Bronchial epithelial cell (primary cell): ENCODE data around the gene PSMB7. TPM values are rescaled to one million over a fixed set of nuclear protein-coding genes. Genes with fewer than 3 reads are reported as not detected.
"Not testable (repeated sequence)": the region's sequence is repeated elsewhere in the genome, so short reads cannot be mapped to it uniquely, and the experiment has no call there.

Experiments
- DNase-seq: peaks from one replicate; pipeline ENCODE4 v3.0.0-alpha.2; 2010; ENCODE audit warnings: low read depth
- FAIRE-seq: peaks from 2 replicates; lab custom pipeline; 2011; peaks lifted over from hg19 to GRCh38; lab: Jason Lieb, UNC
- H3K27me3 ChIP-seq: 2 replicates; pipeline ENCODE4 v1.5.1; 2011; ENCODE audit warnings: low read length; ENCODE audit not compliant: control insufficient read depth, insufficient read depth
- H3K36me3 ChIP-seq: 2 replicates; pipeline ENCODE4 v1.5.1; 2011; ENCODE audit warnings: low read length; ENCODE audit not compliant: control insufficient read depth, insufficient read depth
- H3K4me3 ChIP-seq: 2 replicates; pipeline ENCODE4 v1.5.1; 2011; ENCODE audit warnings: mild to moderate bottlenecking, low read depth, low read length, control low read depth
- total RNA-seq: library from RNA; depleted of rRNA; stranded (reverse); fragments of >200 nt; gene quantifications from 2 replicates; pipeline ENCODE4 v1.2.1, GENCODE V29; 2014
- TF ChIP-seq, protein P1 (sequence below): IDR thresholded peaks from 2 replicates; pipeline ENCODE4 v1.5.1; 2011; ENCODE audit warnings: mild to moderate bottlenecking, moderate library complexity, low read length, control low read depth, inconsistent platforms; ENCODE audit not compliant: insufficient read depth, severe bottlenecking

Gene PSMB7
- total RNA-seq, 1 donor from 2014 or later, result 335 TPM

- no peaks in the 10 kb centered on the region for H3K27me3 ChIP-seq
- DNase-seq (peak; percentile 59), FAIRE-seq (no peak)
- TF ChIP-seq, protein P1, sequence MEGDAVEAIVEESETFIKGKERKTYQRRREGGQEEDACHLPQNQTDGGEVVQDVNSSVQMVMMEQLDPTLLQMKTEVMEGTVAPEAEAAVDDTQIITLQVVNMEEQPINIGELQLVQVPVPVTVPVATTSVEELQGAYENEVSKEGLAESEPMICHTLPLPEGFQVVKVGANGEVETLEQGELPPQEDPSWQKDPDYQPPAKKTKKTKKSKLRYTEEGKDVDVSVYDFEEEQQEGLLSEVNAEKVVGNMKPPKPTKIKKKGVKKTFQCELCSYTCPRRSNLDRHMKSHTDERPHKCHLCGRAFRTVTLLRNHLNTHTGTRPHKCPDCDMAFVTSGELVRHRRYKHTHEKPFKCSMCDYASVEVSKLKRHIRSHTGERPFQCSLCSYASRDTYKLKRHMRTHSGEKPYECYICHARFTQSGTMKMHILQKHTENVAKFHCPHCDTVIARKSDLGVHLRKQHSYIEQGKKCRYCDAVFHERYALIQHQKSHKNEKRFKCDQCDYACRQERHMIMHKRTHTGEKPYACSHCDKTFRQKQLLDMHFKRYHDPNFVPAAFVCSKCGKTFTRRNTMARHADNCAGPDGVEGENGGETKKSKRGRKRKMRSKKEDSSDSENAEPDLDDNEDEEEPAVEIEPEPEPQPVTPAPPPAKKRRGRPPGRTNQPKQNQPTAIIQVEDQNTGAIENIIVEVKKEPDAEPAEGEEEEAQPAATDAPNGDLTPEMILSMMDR, result no peak
- no peak overlapping the region for H3K4me3 ChIP-seq
- no peaks in the 10 kb centered on the region for H3K36me3 ChIP-seq
Measured at GRCh38 chr9:124436320-124436719, 21.1 kb upstream of the PSMB7 start.

- Histone ChIP-seq H3K4me3 (no peak overlapping the region), H3K36me3 (no peaks in the 10 kb centered on the region), H3K27me3 (no peaks in the 10 kb centered on the region)
- TF ChIP-seq, protein P1, result no peak
- DNase-seq (no peak), FAIRE-seq (no peak)
Measured at GRCh38 chr9:124429530-124429867, 14.3 kb upstream of the PSMB7 start.

- TF ChIP-seq, protein P1, result no peak
- FAIRE-seq (no peak), DNase-seq (no peak)
Measured at GRCh38 chr9:124428751-124429529, 13.7 kb upstream of the PSMB7 start.

GRCh38 chr9:124427281-124427680 is 12.0 kb upstream of the PSMB7 start:
- Histone ChIP-seq H3K27me3 (peaks cover 6% of the 10 kb centered on the region), H3K4me3 (no peak overlapping the region), H3K36me3 (no peaks in the 10 kb centered on the region)
- no peak for DNase-seq
- TF ChIP-seq, protein P1, result no peak
- no peak for FAIRE-seq

More at GRCh38 chr9:124428751-124429529, 13.7 kb upstream of the PSMB7 start:
- peaks cover 3% of the 10 kb centered on the region for H3K27me3 ChIP-seq
- no peak overlapping the region for H3K4me3 ChIP-seq
- H3K36me3 ChIP-seq, result no peaks in the 10 kb centered on the region

GRCh38 chr9:124426361-124426760 is 11.1 kb upstream of the PSMB7 start:
- no peak overlapping the region for H3K4me3 ChIP-seq
- peaks cover 6% of the 10 kb centered on the region for H3K27me3 ChIP-seq
- TF ChIP-seq, protein P1, result no peak
- DNase-seq, result no peak
- no peaks in the 10 kb centered on the region for H3K36me3 ChIP-seq
- no peak for FAIRE-seq

- DNase-seq, H3K4me3 ChIP-seq, FAIRE-seq, H3K27me3 ChIP-seq, H3K36me3 ChIP-seq: not testable (repeated sequence)
Measured at GRCh38 chr9:124425733-124426132, 10.5 kb upstream of the PSMB7 start.
